ENCODE measurements around the gene FARP2.

FARP2 gene

DNA sequence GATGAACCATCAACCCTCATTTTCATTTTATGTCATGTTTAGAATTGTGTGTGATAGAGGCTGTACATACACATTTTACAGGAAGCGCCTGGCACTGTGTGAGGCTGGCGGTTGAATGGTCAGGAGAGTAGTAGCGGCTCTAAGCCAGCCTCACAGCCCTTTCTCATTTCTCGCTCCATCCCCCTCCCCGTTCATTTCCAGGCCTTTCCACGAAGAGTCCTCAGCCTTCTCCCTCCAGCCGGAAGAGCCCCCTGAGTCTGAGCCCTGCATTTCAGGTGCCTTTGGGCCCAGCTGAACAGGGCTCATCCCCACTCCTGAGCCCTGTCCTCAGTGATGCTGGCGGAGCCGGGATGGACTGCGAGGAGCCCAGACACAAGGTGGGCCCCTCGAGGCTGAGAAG, 100.5 kb downstream of the FARP2 start:
- DNase-seq (ENCODE audit: low spot score) = no peak

- DNase-seq (ENCODE audit: low spot score) = no peak
Observed at GRCh38 chr2:241458687-241459086, 102.6 kb downstream of the FARP2 start.

DNA sequence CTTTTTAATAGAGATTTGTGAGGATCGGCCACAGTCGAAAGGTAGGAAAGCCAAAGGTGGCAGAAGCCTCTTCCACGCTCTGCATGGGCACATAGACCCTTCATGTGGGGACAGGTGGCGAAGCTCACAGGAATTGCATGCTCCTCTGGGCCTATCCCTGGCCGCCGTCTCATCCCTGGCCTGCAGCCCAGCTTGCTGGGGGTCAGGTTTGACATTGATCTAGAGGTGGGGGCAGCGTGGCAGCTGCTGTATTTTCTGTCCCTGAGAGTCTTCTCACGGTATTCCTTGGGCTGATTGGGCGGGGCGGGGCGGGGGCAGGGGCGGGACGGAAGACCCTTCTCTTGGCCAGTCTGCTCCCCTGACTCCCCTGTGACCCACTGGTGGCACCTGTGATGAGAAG, 103.4 kb downstream of the FARP2 start:
- no peak for DNase-seq (ENCODE audit: low spot score)

DNA sequence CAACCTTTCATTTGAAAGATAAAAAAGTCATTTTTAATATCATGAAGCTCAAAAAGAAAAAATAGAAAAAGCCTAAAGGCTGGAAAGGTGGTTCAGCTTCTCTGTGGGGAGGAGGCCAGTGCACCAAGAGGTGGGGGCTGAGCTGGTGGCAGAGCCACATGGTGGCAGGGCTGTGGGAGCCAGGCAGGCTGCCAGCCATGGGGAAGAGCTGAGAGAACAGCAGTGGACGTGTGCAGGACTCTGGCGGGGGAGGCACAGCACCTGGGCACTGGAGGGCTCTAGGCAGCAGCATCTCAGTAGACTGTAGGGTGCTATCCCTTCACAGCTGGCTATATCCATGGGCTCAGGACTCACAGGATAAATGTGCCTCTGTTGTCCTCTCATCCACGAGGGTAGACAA, 104.5 kb downstream of the FARP2 start:
- DNase-seq (ENCODE audit: low spot score) = no peak

DNA sequence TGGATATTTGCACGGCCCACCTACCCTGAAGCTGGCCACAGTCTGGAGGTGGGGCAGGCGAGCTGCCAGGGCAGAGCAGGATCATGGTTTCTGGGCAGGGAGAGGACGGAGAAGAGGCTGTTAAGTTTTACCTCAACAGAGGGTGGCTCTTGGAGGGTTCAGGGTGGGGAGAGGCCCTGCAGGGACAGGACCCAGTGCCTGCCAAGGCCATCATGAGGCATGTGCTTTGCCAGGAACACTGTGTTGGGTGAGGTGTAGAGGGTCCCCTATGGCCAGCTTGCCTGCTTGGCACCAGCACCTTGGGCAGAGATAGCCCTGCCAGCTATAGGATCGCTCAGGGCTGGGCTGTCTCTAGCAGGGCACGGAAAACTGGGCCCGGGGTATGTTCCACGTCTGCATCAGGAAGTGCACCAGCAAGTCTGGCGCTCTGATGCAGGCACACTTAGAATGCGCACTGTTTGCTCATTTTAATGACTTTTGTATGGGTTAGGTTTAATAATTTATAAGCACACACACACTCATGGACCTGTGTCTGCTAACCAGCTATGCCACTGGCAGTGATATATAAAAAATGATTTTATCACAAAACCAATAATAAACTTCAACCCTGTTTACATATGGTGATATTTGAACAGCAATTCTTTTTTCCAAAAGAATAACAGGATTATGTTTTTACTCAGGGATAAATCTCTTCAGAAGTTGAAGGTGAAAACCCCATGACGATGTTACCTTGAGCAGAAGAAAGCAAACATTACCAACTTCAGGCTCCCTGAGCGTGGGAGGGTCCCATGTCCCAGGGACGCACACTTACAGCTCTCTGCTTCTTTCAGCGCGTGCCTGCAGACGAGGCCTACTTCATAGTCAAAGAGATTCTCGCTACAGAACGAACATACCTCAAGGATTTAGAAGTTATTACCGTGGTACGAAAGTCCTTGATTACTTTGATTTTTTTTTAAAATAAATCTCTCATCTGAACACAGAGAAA, 105.9 kb downstream of the FARP2 start:
- no peak for DNase-seq (ENCODE audit: low spot score)

DNA sequence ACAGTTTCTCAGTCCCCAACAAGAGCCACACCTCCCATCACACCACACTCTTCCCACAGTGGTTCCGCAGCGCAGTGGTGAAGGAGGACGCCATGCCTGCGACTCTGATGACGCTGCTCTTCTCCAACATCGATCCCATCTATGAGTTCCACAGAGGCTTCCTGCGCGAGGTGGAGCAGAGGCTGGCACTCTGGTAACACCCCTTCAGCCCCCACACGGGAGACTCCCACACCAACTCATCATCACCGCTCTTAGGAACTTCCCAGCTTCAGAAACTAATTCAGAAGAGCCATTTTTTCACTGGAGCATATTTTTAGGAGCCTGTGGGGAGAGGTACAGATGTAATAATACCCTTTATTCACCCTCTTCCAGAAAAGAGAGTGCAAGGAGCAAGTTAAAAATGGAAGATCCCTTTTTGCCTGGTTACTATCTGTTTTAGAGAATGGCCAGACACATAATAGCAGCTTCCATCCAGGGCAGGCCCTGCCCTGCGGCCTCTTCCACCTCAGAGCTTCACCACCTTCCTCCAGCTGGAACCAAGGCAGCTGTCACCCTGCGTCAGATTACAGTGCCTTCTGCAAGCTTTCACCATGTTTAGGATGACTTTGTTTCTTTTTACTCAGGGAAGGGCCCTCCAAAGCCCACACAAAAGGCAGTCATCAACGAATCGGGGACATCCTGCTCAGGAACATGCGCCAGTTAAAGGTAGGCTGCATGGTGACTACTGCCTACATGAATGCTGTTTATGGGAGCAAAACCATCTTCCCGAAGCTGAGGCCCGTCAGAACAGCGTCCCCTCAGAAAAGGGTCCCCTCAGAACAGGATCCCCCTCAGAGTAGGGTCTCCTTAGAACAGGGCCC, 107.4 kb downstream of the FARP2 start:
- DNase-seq (ENCODE audit: low spot score) = no peak

GRCh38 chr2:241465543-241465942, 109.5 kb downstream of the FARP2 start:
- DNase-seq (ENCODE audit: low spot score) = no peak

DNA sequence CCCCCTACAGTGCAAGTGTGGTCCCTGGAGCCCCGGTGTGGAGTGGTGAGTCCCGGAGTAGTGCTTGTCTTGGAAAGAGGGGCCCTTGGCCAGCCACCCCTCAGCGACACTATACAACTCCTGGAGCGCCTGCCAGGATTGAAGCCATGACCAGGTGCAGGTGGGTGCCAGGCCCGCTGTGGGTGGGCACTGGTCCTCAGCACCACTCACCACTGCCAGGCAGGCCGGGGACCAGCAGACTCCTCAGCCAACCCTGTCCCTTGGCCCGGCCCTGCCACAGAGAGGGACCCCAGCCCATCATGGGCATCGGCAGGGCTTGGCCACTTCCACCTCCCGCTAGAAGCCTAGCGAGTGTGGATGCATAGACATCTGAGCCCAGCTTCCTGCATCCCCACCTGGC, 110.1 kb downstream of the FARP2 start:
- DNase-seq (ENCODE audit: low spot score) = no peak

GRCh38 chr2:241467777-241468475, 111.8 kb downstream of the FARP2 start:
- DNase-seq (ENCODE audit: low spot score) = no peak

DNA sequence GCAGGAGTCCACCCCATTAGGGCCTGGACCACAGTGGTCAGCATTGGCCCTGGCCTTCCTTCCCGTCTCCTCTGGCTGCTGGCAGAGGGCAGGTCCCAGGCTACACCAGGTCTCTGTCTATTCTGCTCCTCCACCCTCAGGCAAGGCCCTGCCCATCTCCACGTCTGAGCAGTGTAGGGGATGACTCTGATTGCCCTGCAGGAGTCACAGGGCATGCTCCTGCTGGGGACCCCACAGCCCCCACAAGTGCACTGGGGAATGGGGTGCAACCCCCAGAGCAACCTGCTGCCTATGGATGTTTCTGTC, 112.3 kb downstream of the FARP2 start:
- DNase-seq (ENCODE audit: low spot score) = no peak

GRCh38 chr2:241469746-241470145, 113.7 kb downstream of the FARP2 start:
- DNase-seq (ENCODE audit: low spot score) = no peak

- no peak for DNase-seq (ENCODE audit: low spot score)
Observed at GRCh38 chr2:241473399-241473798, 117.3 kb downstream of the FARP2 start.

DNA sequence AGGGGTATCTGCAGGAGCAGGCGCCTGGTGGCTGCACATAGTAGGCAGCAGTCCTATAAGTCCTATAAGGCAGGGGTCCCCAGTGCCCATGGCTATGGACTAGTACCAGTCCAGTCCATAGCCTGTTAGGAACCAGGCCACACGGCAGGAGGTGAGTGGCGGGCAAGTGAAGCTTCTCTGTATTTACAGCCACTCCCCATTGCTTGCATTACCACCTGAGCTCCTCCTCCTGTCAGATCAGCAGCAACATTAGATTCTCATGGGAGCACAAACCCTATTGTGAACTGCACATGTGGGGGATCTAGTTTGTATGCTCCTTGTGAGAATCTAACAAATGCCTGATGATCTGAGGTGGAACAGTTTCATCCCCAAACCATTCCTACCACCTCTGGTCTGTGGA, 119.2 kb downstream of the FARP2 start:
- no peak for DNase-seq (ENCODE audit: low spot score)

DNA sequence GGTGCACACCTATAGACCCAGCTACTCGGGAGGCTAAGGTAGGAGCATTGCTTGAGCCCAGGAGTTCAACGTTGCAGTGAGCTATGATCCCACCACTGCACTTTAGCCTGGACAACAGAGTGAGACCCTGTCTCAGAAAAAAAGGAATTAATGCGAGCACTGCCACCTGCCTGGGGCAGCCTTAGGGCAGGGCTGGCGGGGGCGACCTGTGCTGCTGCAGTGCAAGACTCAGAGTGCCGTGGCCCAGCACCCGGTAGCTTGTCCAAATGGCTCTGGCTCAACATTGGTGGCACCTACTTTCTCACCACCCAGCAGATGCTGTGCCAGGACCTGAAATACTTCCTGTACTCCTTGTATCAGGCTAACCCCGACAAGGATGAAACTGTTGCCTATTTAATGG, 122.1 kb downstream of the FARP2 start:
- no peak for DNase-seq (ENCODE audit: low spot score)

GRCh38 chr2:241479026-241479898, 123.2 kb downstream of the FARP2 start:
- no peak for DNase-seq (ENCODE audit: low spot score)

DNA sequence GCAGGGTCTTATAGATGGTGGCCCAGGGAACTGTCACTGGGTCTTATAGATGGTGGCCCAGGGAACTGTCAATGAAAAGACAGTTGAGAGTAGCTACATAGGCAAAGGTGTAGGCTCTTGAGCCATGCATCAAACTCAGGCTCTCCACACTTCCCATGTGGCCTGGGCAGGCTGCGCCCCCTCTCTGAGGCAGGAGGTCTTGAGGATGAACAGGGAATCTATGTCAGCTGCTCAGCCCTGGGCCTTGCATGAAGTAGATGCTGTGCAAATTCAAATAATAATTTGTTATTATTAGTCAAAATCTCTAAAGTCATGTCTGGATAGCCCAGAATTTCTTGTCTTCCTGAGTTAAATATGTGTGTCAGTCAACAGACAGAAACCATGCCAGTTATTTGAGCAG, 125.6 kb downstream of the FARP2 start:
- no peak for DNase-seq (ENCODE audit: low spot score)

GRCh38 chr2:241482126-241482955, 126.3 kb downstream of the FARP2 start:
- DNase-seq (ENCODE audit: low spot score) = no peak

DNA sequence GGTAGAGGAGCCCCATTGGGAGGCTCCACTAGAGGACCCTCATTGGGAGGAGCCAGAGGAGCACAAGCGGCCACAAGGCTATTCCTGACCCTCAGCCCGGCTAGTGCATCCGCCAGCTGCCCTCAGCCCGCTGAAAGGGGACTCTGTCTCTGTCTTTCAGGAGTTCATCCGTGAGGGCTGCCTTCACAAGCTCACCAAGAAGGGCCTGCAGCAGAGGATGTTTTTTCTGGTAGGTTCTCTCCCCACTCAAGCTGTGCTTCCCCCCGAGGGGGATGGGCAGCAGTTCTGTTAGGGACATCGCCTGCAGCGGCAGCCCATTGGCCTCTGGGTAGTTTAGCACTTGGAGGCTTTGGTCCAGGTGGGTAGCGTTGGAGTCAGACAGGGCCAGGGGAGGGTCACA, 127.2 kb downstream of the FARP2 start:
- DNase-seq (ENCODE audit: low spot score) = no peak

DNA sequence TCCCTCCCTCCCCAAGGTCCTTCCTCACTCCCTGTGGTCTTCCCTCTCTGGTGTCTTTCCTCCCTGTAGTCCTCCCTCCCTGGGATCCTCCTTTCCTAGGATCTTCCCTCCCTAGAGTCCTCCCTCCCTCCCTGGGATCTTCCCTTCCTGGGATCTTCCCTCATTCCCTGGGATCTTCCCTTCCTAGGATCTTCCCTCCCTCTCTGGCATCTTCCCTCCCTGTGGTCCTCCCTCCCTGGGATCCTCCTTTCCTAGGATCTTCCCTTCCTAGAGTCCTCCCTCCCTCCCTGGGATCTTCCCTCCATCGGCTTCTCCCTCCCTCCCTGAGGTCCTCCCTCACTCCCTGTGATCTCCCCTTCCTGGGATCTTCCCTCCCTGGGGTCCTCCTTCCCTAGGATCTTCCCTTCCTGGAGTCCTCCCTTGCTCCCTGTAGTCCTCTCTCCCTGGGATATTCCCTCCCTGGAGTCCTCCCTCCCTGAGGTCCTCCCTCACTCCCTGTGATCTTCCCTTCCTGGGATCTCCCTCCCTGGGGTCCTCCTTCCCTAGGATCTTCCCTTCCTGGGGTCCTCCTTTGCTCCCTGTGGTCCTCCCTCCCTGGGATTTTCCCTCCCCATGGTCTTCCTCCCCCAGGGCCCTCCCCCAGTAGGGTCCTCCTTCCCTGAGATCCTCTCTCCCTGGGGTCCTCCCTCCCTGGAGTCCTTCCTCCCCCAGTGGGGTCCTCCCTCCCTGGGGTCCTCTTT, 129.3 kb downstream of the FARP2 start:
- no peak for DNase-seq (ENCODE audit: low spot score)

DNA sequence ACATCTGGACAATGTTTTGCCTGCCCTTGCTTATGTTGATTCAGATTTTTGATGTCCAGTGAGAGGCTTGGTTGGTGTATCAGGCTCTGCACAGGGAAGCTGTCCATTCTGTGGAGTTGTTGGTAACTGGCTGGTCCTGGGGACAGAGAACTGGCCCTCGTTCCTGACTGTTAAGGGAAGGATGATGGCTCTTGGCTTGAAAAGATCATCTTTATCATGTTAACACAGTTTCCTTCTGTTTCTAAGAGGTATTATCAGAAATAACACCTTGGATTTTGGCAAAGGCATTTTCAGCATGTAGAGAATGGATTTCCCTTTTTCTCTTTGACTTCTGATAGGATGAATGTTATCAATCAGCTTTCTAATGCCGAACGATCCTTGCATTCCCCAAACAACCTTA, 133.0 kb downstream of the FARP2 start:
- DNase-seq (ENCODE audit: low spot score) = no peak
